Tibial artery (tissue), 4 donors: ENCODE measurements around the gene IFI44L.

Experiments
- DNase-seq, 2 donors: peaks; one replicate each; pipeline ENCODE4 v3.0.0-alpha.2; 2019
- H3K27ac ChIP-seq, 2 donors: fragments of 200-600 bp; sonication (generic) in 1 of 2; 1 replicate in 1 of 2; 2 replicates in 1 of 2; pipeline ENCODE4 v1.5.1; 2018 to 2019; ENCODE audit warnings: mild to moderate bottlenecking in 1 of 2
- H3K27me3 ChIP-seq, 2 donors: fragments of 200-600 bp; sonication (generic) in 1 of 2; one replicate each; pipeline versions ENCODE4 v1.5.1 to v1.6.0; 2016 to 2019
- H3K36me3 ChIP-seq, 3 donors: fragments of 200-600 bp; sonication (generic) in 2 of 3; one replicate each; pipeline ENCODE4 v1.5.1; 2016 to 2019; ENCODE audit warnings: mild to moderate bottlenecking in 2 of 3
- H3K4me1 ChIP-seq, 4 donors: fragments of 200-600 bp; sonication (generic) in 2 of 4; 1 replicate in 3 of 4; 2 replicates in 1 of 4; pipeline ENCODE4 v1.5.1; 2016 to 2019
- H3K4me3 ChIP-seq, 2 donors: fragments of 200-600 bp; sonication (generic) in 1 of 2; 1 replicate in 1 of 2; 2 replicates in 1 of 2; pipeline ENCODE4 v1.5.1; 2018 to 2019; ENCODE audit warnings: mild to moderate bottlenecking in 2 of 2
- H3K9me3 ChIP-seq, 3 donors: fragments of 200-600 bp; sonication (generic) in 1 of 3; one replicate each; pipeline ENCODE4 v1.5.1; 2016 to 2019
- CTCF ChIP-seq, 2 experiments: fragments of 200-600 bp in 1 of 2; fragments of 450-650 bp in 1 of 2; IDR thresholded peaks; one replicate each; pipeline ENCODE4 v1.5.1; 2017 to 2019; ENCODE audit warnings: antibody characterized with exemption in 2 of 2, mild to moderate bottlenecking in 1 of 2, moderate library complexity in 1 of 2
- intact Hi-C: fragments of 100-400 bp; cut with DNase I; formaldehyde crosslinking; loops from one replicate; pipeline ENCODE4 v1.15.0; 2023; ENCODE audit warnings: low total_unique reads

The IFI44L gene

GRCh38 chr1:78606274-78606673 lies 14.0 kb upstream of the IFI44L start:
- Histone ChIP-seq H3K4me1 (no peaks in the 10 kb centered on the region), H3K36me3 (no peaks in the 10 kb centered on the region), H3K9me3 (no peaks in the 10 kb centered on the region), H3K27me3 (peaks cover 0 to 7% of the 10 kb centered on the region in 2 donors), H3K27ac (no peak overlapping the region), H3K4me3 (no peak overlapping the region)
- intact Hi-C loops: no loop called here
- DNase-seq: no peak
- TF ChIP-seq CTCF (IDR thresholded peaks at IDR 0.05): no peak

- no peaks in the 10 kb centered on the region for H3K9me3 ChIP-seq
- H3K36me3 ChIP-seq: no peaks in the 10 kb centered on the region
- peak; percentile 45 to 48 for TF ChIP-seq CTCF (IDR thresholded peaks at IDR 0.05)
- peaks cover 0 to 7% of the 10 kb centered on the region in 2 donors for H3K27me3 ChIP-seq
- H3K4me3 ChIP-seq: no peak overlapping the region
- H3K4me1 ChIP-seq: no peaks in the 10 kb centered on the region
- DNase-seq: no peak
- intact Hi-C loops: no loop called here
- no peak overlapping the region for H3K27ac ChIP-seq
These were observed 12.8 kb upstream of the IFI44L start for GRCh38 chr1:78607334-78607927.

GRCh38 chr1:78607944-78608343 lies 12.3 kb upstream of the IFI44L start:
- no peaks in the 10 kb centered on the region for H3K4me1 ChIP-seq
- H3K4me3 ChIP-seq: no peak overlapping the region
- H3K36me3 ChIP-seq: no peaks in the 10 kb centered on the region
- intact Hi-C loops: no loop called here
- no peak overlapping the region for H3K27ac ChIP-seq
- no peak for TF ChIP-seq CTCF (IDR thresholded peaks at IDR 0.05)
- no peaks in the 10 kb centered on the region for H3K9me3 ChIP-seq
- no peak for DNase-seq
- H3K27me3 ChIP-seq: peaks cover 0 to 7% of the 10 kb centered on the region in 2 donors

- H3K4me3 ChIP-seq: no peak overlapping the region
- DNase-seq: peak; percentile 73 to 83
These were observed 2.6 kb upstream of the IFI44L start for GRCh38 chr1:78617615-78618026.

GRCh38 chr1:78619032-78619431 lies 1.2 kb upstream of the IFI44L start:
- H3K27ac ChIP-seq: peak overlapping the region; percentile 53 to 71
- H3K9me3 ChIP-seq: no peaks in the 10 kb centered on the region
- H3K4me3 ChIP-seq: peak overlapping the region; percentile 37 to 44
- DNase-seq: no peak
- H3K4me1 ChIP-seq: peaks cover 0 to 29% (median 2%) of the 10 kb centered on the region in 4 donors
- intact Hi-C loops: loop anchor here (2.0 kb wide), 1 partner anchor 58 kb away; no protein-coding TSS in a partner anchor
- no peak for TF ChIP-seq CTCF (IDR thresholded peaks at IDR 0.05)
- no peaks in the 10 kb centered on the region for H3K36me3 ChIP-seq
- H3K27me3 ChIP-seq: no peaks in the 10 kb centered on the region

More at GRCh38 chr1:78617615-78618026, 2.6 kb upstream of the IFI44L start:
- peak; percentile 77 to 91 for TF ChIP-seq CTCF (IDR thresholded peaks at IDR 0.05)
- H3K27ac ChIP-seq: peak overlapping the region in 1 of 2 donors; percentile 4
- H3K36me3 ChIP-seq: no peaks in the 10 kb centered on the region
- intact Hi-C loops: loop anchor here (2.0 kb wide), 1 partner anchor 59 kb away; no protein-coding TSS in a partner anchor
- no peaks in the 10 kb centered on the region for H3K27me3 ChIP-seq
- H3K4me1 ChIP-seq: peaks cover 0 to 29% (median 2%) of the 10 kb centered on the region in 4 donors
- H3K9me3 ChIP-seq: no peaks in the 10 kb centered on the region
